Erythroblast (primary cell): ENCODE data around the gene FAM72C.
"Not testable (repeated sequence)": the region's sequence is repeated elsewhere in the genome, so short reads cannot be mapped to it uniquely, and the experiment has no call there.

Source experiments
- DNase-seq, 2 experiments: peaks; one replicate each; lab custom pipeline; 2025; lab: John Stamatoyannopoulos, UW

FAM72C gene

DNA sequence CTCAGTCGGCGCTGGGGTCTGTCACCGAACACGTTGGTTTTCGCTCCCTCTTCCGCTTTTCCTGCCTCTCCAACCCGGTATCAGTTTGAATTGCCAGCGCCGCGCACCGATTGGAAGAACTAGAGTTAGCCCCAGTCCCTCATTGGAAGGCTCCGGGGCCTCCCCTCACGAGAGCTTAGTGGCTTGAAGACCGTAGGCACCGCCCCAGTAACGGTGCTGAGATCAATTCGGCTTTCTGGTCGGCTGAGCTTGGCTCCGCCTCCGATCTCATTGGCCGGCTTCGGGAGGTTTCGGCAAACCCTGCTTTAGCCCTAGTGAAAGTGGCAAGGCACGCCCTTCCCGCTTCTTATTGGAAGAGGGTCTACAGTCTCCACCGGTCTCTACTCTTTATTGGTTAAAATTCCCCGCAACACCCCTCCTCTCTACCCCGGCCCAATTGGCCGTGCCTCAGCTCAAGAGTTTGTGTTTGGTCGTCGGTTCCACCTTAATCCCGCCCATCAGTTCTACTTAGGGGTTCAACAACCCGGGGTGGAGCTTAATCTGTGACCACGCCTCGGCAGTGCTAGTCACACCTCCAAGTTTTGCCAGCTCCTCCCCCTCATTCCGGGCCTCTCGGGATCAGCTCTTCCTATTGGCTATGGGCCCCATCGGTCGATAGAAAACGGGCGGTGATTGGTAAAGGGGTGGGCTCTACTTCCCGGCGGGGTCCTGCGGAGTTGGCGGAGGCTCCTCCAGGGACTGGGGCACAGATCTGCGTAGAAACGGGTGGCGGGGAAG lies at the start of gene FAM72C:
Gene FAM72C, minus strand, starts transcription at position 63 of the 777 bp plus-strand sequence. CDS start 845 bp downstream, outside the sequence.
- DNase-seq, result not testable (repeated sequence)

DNA sequence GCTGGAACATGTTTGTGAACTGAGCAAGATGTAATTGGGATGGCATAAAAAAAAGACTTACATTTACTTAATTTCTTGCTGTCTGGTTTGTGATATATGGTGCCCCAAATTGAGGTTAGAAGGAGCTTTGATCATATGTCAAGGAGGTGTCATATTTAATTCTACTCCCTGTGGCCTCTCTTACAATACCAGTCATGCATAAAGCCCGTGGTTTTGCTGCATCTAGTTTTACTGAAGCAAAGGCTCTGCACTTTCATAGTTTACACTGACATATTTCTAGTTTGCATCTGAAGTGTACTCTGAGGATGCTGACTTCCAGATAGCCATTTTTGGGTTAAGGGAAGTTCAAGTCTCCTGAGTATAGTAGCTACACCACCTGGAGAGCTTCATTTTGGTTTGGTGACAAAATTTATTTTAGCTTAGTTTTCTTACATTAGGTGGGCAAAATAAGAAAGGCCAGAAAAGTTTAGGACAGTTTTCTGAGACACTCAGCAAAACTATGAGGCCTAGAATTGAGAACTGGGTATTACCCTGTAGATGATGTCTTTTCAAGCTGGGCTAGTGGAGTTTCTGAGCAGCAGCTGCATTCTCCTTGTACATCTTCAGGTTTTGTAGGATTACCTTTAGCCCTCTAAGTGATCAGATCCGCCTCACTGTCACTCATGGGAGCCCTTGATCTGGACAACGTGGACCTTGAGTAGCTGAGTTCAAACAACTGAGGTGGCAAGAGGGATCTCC lies 48.4 kb upstream of the FAM72C start:
- not testable (repeated sequence) for DNase-seq

DNA sequence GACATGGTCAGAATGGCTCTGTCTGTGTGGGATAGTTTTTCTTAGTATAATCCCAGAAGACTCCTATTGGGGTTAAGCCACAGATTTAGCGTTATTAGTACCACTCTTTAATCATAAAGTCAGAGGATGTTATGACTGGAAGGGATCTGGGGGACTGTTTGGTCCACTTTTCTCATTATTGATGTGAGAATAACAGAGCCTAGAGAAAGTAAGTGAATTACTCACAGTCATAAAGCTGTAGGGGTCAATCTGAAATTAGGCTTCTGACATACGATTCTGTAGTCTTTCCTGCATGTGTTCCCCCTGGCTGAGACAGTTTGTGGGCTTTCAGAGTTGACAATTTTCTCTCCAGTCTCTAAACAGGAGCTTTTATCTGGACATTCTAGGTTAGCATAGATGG lies 47.3 kb upstream of the FAM72C start:
- not testable (repeated sequence) for DNase-seq

DNA sequence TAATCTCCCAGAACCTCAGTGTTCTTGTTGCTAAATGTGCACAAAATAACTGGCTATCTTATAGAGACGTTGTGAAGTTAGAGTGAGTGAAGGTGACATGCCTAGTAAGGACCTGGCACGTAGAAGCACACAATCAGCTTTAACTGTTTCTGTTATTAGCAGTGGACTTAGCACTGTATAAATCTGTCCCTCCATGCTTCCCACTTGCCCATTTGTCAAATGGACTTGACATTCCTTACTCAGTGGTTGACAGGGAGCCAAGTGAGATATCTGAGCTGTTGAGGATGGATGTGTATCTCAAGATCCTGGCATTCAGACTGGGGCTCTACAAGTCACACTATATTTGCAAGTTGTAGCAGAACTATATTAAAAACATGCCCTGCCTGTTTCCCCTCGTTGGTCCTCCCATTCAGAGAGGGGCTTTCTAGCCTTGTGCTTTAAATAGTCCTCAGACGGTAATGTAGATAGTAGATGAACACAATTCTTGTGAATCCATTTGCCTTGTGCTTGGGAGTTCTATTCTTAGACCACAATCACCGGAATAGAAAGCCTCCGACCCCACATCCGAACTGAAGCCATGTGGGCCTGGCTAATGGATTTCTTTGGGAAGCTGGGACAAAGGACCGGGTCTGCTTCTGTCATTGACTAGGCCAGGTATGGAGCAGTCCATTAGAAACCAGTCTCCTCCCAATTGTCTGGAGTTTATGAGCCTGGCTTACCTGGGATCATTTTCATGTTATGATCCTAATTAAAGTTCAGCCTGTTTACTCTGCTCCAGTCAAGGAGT lies 43.6 kb upstream of the FAM72C start:
- DNase-seq, result not testable (repeated sequence)

DNA sequence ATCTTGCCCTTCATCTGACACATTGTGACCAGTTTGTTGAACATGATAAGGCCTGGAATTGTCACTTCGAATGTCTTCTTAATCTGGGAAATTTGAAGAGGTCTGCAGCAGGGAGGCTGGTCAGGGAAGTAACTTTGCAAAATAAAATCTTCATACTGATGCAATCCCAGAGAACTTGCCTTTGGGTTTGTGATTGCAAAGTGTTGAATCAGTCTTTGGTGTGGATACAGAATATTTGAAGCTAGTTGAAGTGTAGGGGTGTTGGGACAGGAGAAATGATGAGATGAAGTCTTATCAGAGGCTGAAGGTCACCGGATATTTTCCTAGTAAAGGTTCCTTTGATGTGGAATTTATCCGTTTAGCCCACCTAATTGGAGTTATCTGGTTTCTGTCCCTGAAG lies 42.7 kb upstream of the FAM72C start:
- DNase-seq, result not testable (repeated sequence)

DNA sequence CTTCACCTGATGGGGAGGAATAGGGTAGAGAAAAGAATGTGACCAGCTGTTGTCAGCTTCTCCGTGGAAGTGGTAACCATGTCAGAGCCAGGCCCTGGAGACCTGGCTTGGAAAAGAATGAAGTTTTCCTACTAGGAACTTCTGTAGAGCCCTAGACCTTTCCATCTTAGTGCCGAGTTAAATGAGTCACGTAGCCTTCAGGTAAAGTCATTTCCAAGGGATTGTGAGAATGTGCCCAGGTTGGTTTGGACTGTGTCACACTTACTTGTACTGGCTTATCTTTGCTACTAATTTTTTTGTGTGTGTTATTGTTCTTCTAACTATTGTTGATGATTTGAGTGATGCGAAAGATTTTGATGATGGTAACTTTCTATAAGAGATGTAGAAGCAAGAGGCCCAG lies 42.3 kb upstream of the FAM72C start:
- DNase-seq, result not testable (repeated sequence)

DNA sequence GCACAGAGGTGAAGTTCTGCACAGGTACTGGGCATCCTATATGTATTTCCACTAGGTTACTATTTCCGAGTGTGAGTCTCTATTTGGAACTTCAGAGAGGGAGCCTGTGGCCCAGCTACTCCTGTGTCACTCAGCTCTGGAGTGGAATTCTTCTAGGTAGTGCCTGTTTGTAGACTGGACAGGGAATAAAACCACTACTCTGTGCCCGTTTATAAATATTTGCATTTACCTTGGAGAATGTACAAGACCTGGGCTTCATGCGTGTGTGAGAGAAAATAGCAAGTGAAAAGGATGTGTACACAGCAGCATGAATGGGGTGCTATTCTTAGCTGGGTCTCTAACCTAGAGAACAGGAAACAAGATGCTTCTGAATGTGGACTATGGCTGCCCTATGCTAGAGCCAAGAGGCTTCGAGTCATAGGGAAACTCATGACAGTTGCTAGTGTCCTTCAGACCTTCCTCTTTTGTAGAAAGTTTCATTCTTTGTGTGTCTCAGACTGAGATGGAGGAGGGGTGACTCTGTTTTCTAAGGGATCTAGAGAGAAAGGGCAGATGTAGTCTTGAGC lies 40.5 kb upstream of the FAM72C start:
- DNase-seq, result not testable (repeated sequence)

DNA sequence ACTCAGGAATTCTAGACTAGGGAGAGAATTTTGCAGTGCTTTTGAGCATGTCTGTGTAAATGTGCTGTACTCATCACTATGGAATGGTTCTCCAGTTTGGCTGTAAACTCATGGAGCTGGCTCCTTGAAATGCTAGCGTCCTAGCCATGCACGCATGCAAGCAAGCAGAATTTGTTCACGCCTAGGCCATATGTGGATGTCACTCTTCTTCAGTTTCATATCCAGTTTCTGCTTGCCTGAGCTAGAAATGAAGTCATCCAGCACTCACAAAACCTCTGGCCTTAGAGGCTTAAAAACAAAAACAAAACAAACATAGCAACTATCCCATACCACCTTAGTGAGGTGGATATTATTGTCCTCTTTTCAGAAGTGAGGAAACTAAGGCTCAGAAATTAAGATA lies 37.6 kb upstream of the FAM72C start:
- DNase-seq, result not testable (repeated sequence)

DNA sequence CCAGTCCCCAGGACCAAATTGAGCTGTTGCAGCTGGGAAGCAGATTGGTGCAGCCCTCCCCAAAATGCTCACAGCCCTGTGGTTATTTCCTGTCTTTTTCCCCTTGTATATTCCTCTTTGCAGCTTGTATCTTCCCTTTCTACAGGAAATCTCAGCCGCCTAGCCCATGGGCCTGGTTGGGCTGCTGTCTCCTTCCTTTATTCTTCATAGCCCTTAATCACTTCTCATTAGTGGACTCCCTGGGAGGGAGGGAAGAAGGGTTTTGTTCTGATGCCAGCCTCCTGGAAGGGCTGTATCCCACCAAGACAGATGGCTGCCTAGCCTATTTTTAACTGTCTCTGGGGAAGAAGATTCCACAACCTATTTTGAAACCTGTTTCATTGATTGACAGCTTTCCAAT lies 32.5 kb upstream of the FAM72C start:
- DNase-seq, result not testable (repeated sequence)

DNA sequence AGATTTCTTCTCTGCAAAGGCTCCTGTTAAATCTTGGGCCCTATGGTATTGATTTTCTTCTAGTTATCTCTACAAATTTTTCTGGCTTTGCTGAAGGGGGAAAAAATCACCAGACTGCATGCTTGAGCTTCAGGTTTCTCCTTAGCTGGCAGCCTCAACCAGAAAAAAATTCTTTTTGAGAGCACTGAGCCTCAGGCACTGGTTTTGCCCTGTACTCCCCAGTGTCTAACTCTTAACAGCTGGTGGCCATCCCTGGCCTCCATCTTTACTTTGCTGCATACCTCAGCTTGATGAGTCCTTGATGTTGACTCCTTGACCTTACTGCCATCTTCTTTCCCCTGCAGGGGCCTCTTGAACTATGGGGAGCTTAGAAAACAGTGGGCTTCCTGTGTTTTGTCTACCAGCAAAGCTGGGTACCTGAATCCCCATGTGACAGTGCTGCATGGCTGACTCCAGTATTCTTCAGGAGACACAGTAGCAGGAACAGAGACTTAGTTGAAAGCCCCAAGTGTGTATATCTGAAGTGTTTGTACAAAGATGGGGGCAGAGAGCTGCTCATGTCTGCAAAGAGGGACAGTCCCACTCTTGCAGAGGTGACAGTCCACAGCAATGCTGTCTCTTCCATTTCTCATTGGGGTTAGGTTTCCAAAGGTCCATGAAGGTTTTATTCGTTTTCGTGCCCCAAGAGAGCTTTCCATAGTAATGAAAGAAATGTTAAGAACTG lies 31.7 kb upstream of the FAM72C start:
- not testable (repeated sequence) for DNase-seq

DNA sequence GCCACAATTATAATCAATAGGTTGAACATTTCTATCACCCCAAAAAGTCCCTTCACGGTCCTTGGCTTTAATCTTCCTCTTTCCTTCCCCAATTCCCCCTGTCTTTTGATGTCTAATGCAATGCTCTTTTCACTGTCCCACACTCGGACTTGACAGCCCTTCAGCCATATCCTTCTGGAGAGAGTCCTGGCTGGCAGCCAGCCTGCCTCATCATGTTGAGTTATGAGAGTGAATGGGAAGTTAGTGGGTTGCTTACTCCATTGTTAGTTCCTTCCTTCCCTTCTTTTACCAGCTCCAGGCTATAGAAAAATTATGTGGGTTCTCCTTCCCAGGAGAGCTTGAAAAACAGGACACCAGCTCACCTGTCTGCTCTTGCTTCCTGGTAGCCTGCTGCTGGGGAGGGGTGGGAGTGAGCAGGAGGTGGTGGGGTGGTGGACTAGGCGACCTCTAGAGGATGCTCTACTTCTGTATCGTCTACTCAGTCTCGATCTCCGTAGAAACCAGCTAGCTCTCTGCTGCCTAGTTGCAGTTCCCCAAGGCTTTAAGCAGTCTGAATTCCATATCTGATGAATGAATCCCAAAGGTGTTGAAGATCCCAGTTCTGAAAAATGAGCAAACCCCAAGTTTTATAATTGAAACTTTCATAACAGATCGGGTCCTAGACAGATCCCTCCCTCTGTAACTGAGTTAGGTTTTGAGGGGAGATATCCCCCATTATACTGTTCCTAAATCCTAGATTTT lies 30.5 kb upstream of the FAM72C start:
- not testable (repeated sequence) for DNase-seq

DNA sequence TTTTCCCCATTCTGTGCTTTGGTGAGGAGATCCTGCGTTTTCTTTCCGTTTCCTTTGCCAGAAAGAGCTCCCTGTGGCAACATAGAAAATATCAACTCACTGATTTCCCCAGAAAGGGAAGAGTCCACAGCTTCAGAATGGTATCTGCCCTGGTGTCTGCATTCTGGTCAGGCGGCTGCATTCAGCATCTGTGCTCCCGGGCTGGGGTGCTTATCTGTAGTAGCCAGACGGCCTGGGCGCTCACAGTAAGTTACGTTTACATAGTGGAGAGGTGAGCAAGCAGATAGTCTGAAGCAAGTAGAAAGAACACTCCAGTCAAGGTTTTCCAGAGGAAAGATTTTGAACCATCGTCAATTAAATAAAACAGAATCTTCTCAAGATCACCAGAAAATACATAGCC lies 29.3 kb upstream of the FAM72C start:
- not testable (repeated sequence) for DNase-seq

DNA sequence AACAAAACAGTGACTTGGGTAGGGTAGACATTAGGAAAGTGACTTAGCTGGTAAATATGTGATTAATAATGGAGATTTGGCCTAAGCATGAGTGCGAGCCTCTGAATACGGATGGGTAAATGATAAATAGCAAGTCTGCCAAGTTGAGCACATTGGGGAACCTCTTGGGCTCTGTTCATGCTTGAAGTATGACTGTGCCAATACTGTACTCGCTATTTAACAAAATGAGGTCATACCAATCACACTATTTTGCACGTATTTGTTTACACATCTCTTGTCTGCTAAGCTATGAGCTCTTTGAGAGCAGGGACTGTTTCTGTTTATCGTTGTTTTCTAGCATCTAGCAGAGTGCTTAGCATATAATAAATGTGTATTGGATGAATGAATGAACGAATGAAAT lies 24.2 kb upstream of the FAM72C start:
- DNase-seq, result not testable (repeated sequence)

DNA sequence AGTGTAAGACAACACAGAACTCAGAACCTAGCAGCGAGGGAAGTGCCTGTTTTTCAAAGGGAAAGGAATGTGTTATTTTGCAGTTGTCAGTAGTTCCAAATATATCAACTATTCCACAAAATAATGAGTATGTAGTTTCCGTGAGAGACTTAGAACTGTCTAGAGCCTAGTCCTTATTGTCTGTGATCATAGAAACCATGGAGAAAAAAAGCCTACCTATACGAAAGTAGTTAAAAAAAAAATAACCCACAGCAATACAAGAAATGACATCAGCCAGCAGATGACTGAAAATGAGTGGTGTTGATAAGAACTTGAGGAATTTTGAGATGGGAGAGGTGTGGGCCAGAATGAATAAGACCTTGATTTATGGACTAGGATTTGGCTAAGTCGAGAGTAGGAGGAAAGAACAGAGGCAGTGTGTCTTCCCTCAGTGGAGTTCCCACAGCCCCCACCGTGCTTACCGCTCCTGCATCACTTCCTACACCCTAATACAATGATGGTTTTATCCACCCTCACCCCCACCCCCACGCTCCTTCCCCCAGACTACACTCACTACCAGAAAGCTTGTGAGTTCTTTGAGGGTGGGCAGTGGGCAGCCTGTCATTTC lies 21.6 kb upstream of the FAM72C start:
- not testable (repeated sequence) for DNase-seq

DNA sequence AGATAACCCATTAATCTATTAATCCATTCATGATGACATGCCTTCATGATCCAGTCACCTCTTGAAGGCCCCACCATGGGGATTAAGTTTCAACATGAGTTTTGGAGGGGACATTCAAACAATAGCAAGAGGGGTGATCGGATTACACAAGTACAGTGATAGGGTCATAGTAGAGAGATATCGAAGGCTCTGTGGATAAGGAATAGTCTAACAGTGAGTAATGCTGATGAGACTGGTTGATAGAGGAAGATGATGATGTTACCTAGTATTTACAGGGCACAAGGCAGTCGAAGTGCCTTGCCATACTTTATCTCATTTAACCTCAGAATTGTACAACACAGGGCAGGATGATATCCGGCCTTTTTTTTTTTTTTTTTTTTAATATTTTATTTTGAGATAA lies 18.9 kb upstream of the FAM72C start:
- DNase-seq, result not testable (repeated sequence)

DNA sequence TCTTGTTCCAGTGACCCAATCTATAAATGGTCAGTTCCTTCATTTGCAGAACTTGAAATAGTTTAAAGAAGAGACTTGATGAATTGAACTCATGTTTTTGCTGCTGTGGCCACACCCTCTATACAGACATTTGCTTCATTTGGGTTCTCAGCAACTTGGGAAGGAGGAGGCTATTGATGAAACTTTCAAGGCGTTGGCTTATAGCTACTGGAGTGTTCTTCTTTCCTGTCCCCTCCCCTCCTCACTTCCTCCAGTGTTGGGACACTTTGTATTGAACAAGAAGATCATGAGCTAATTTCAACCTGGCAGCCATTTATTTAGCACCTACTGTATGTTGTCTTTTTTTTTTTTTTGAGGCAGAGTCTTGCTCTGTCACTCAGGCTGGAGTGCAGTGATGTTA lies 17.9 kb upstream of the FAM72C start:
- DNase-seq, result not testable (repeated sequence)

DNA sequence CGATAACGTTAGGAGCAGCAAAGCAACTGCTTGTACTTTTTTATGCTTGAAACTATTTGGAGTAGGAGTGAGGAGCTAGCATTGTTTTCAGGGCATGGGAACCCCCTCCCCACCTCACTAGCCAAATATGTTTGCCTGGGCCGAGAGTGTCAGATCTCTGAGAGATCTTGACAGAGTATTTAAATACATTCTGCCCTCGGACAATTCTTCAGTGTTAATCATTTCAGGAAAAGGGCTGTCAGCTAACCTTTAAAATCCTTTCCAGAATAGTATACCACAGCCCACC lies 17.6 kb upstream of the FAM72C start:
- DNase-seq, result not testable (repeated sequence)

DNA sequence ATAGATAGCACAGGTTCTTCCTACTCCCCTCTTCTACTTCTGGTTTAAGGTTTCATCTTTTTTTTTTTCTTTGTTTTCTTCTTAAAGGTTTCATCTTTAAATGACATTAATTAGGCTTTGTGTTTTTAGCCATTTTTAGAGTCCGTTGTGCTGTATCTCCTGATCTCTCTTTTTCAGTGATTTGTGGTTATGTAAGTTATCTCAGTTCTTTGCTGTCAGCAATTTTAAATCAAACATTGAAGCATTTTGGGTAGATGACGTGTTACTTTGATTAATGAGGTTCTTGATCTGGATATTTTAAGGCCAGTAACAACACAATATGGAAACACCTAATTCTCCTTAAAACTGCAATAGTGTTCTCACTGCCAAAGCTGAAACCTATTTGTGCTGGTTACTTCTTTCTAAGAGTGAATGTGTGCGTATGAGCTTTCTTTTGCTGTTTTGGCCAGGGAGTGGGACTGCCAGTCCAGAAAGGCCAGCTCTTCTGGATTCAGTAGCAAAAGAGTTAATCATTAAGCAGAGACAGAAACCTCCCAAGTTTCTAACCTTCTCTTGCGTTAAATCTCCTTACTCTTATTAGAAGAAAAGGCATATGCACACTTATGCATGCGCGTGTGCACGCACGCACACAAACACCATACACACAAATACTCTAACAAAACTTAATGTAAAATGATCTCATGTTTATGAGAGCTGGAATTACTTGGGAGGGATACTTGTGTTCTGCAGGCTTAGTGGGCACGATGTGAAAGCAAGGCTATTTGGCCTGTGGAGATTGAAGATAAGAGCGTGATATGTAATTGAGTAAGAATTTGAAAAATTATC lies 17.0 kb upstream of the FAM72C start:
- DNase-seq, result not testable (repeated sequence)

DNA sequence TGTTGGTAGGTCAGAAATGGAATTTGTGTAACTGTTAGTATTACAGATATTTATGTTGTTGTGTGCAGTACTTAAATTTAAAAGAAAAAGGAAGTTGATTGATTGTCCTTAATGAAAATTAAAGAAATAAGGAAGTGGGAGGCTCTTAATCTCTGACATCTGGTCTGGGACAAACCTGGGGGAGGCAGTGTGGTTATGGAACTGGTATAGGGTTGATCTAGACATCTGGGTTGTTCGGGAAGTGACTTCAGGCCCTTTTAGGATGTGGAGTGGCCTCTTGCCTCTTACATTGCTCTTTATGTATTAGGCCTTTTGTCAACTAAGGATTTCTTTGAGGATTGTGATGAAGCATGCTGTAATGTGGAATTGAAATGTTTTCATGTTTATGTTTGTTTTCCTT lies 16.1 kb upstream of the FAM72C start:
- not testable (repeated sequence) for DNase-seq
